Heart left ventricle (tissue), 16 donors: Measurements from ENCODE around the gene TRIM68. TPM values are rescaled to one million over a fixed set of nuclear protein-coding genes. Genes with fewer than 3 reads are reported as not detected.

Experiments
- ATAC-seq, 4 donors: fragments of 200-7000 bp; cut with Tn5 transposase; one replicate each; pipeline ENCODE4 v1.9.1; 2020 to 2022; ENCODE audit warnings: moderate library complexity in 4 of 4, mild to moderate bottlenecking in 3 of 4, moderate number of reproducible peaks in 1 of 4
- DNase-seq, 5 donors: peaks; one replicate each; pipeline ENCODE4 v3.0.0-alpha.2; 2020
- H3K27ac ChIP-seq, 12 donors: fragments of 200-600 bp; sonication (generic) in 4 of 12; one replicate each; pipeline versions ENCODE4 v1.5.0 to v1.8.0; 2016 to 2022; ENCODE audit warnings: mild to moderate bottlenecking in 2 of 12
- H3K27me3 ChIP-seq, 9 donors: fragments of 200-600 bp; sonication (generic) in 2 of 9; one replicate each; pipeline versions ENCODE4 v1.5.1 to v1.8.0; 2016 to 2022; ENCODE audit warnings: mild to moderate bottlenecking in 3 of 9
- H3K36me3 ChIP-seq, 9 donors: fragments of 200-600 bp; sonication (generic) in 2 of 9; one replicate each; pipeline versions ENCODE4 v1.5.0 to v1.8.0; 2018 to 2022; ENCODE audit warnings: mild to moderate bottlenecking in 2 of 9
- H3K4me1 ChIP-seq, 12 donors: fragments of 200-600 bp; sonication (generic) in 4 of 12; one replicate each; pipeline versions ENCODE4 v1.5.0 to v1.8.0; 2016 to 2022; ENCODE audit warnings: mild to moderate bottlenecking in 3 of 12
- H3K4me3 ChIP-seq, 12 donors: fragments of 200-600 bp; sonication (generic) in 4 of 12; one replicate each; pipeline versions ENCODE4 v1.5.0 to v1.8.0; 2017 to 2022; ENCODE audit warnings: mild to moderate bottlenecking in 9 of 12, moderate library complexity in 4 of 12
- H3K9me3 ChIP-seq, 12 donors: fragments of 200-600 bp; sonication (generic) in 4 of 12; one replicate each; pipeline versions ENCODE4 v1.5.0 to v1.8.0; 2016 to 2022; ENCODE audit warnings: mild to moderate bottlenecking in 1 of 12
- CTCF ChIP-seq, 12 donors: fragments of 200-600 bp; sonication (generic) in 4 of 12; IDR thresholded peaks; one replicate each; pipeline versions ENCODE4 v1.5.0 to v1.8.0; 2018 to 2022; ENCODE audit warnings: antibody characterized with exemption in 12 of 12, mild to moderate bottlenecking in 5 of 12
- POLR2A ChIP-seq, 2 donors: fragments of 450-650 bp; IDR thresholded peaks; one replicate each; pipeline ENCODE4 v1.6.1; 2017; ENCODE audit warnings: antibody characterized with exemption in 2 of 2, mild to moderate bottlenecking in 2 of 2, moderate library complexity in 2 of 2
- WGBS, 4 donors: extraction: QIAGEN DNeasy Blood & Tissue Kit in 2 of 4; methylation state at CpG; one replicate each; pipeline versions ENCODE4 v1.1.5 to v1.1.7; 2013 to 2018; 5-methylcytosine and 5-hydroxymethylcytosine counted together
- intact Hi-C, 10 donors: fragments of 100-400 bp; cut with DNase I; formaldehyde crosslinking; loops; one replicate each; pipeline versions ENCODE4 v1.11.1 to v1.14.2; 2022
- long read RNA-seq, 3 donors: library from polyadenylated mRNA; unstranded; transcript quantifications; one replicate each; pipeline ENCODE4 v2.0.0, GENCODE V29; 2020 to 2021
- polyA plus RNA-seq, 2 donors: library from polyadenylated mRNA; stranded (reverse); fragments of 200-250 nt; gene quantifications; one replicate each; pipeline ENCODE4 v1.2.3, GENCODE V29; 2013
- total RNA-seq, 9 donors: library from RNA; depleted of rRNA in 2 of 9; stranded (reverse); fragments of >200 nt in 2 of 9; fragmentation: NEBNext Ultra II Directional in 3 of 9; extraction: Animal tissue kit (Norgen Biotek cat#: 25700) in 3 of 9; gene quantifications; one replicate each; pipeline versions ENCODE4 v1.1.0 to v1.2.4, GENCODE V29; 2016 to 2023
- donor health status: ischemic (EF 13 %, LVEDD 7.1; RV severe dilation, severe dysfunction).
- donor health status: healthy with polysubstance abuse.
- donor health status: DM: no; HTN: yes; CAD: no.
- donor health status: DM: no; HTN: no; CAD: no.
- donor health status: ischemic (EF 25% LVEDD 6.9; RV normal size, moderate dysfunction).
- donor health status: ischemic (EF 25% LVEDD 5.7; RV mildly dilated, moderate dysfunction).
- donor health status: healthy.
- donor health status: DM: yes; HTN: yes; CAD: no.
- donor health status: ischemic (EF 35%, LVEDD 5.7; RV mildly dilated, moderate dysfunction).
- donor health status: nonischemic (EF 11% LVEDD 7.7; RV severe dilation, severe dysfunction).
- donor health status: DM: yes; HTN: yes; CAD: no.
- donor health status: PGD.
- donor health status: ischemic (EF 29% LVEDD 5.4; RV normal size, mild dysfunction).
- donor health status: nonischemic (EF 23%, LVEDD 6.1; RV moderate dilation, normal function).

Gene TRIM68, protein sequence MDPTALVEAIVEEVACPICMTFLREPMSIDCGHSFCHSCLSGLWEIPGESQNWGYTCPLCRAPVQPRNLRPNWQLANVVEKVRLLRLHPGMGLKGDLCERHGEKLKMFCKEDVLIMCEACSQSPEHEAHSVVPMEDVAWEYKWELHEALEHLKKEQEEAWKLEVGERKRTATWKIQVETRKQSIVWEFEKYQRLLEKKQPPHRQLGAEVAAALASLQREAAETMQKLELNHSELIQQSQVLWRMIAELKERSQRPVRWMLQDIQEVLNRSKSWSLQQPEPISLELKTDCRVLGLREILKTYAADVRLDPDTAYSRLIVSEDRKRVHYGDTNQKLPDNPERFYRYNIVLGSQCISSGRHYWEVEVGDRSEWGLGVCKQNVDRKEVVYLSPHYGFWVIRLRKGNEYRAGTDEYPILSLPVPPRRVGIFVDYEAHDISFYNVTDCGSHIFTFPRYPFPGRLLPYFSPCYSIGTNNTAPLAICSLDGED
- total RNA-seq (10 to 100 TPM in 5 of 9 donors, 1 to 10 TPM in 4; 7.5 to 14.1 (median 10.2) TPM), polyA plus RNA-seq (1 to 10 TPM; 3.8 to 8.3 TPM)
- long read RNA-seq, donor 1, transcript TRIM68-201 (7 exons, 3,352 nt) = major isoform, 13 of 19 reads
- long read RNA-seq, donor 1, partial matches to known transcripts = 0 of 19 reads
- long read RNA-seq, donor 1, other reads (novel, unspliced or antisense) = 5 of 19 reads
- long read RNA-seq, donor 2, transcript TRIM68-201 (7 exons, 3,352 nt) = major isoform, 35 of 49 reads
- long read RNA-seq, donor 2, partial matches to known transcripts = 2 of 49 reads
- long read RNA-seq, donor 2, other reads (novel, unspliced or antisense) = 11 of 49 reads
- long read RNA-seq, donor 3, transcript TRIM68-201 (7 exons, 3,352 nt) = major isoform, 12 of 23 reads
- long read RNA-seq, donor 3, partial matches to known transcripts = 0 of 23 reads
- long read RNA-seq, donor 3, other reads (novel, unspliced or antisense) = 10 of 23 reads

- Histone ChIP-seq H3K27me3 (no peaks in the 10 kb centered on the region), H3K4me1 (peaks cover 0 to 35% (median 17%) of the 10 kb centered on the region in 12 donors), H3K4me3 (peak within 1 kb of the TSS; percentile 64 to 91 (median 76)), H3K9me3 (no peaks in the 10 kb centered on the region), H3K27ac (peak within 1 kb of the TSS; percentile 82 to 97 (median 93)), H3K36me3 (peaks cover 0 to 24% (median 21%) of the 10 kb centered on the region in 9 donors)
- DNase-seq (peak; percentile 97 to 99 (median 98)), ATAC-seq (peak; percentile 99 to 100 (median 100))
- 4 to 7% (median 5%) methylated on average over 31 to 43 of the region's 43 CpGs for WGBS, 4 donors
- intact Hi-C loops = loop anchor here in 1 of 10 donors (5.0 kb wide), 1 partner anchor 421 kb away; no protein-coding TSS in a partner anchor
- TF ChIP-seq POLR2A (IDR thresholded peaks at IDR 0.05) (peak in 1 of 2 donors; percentile 89), CTCF (IDR thresholded peaks at IDR 0.05) (peak in 1 of 12 donors; percentile 13)
Observed at GRCh38 chr11:4607781-4608666, at the start of gene TRIM68. TSS of gene TRIM68 (minus strand) at chr11:4608231. CDS start at chr11:4605504, 2,727 bp downstream.

DNA sequence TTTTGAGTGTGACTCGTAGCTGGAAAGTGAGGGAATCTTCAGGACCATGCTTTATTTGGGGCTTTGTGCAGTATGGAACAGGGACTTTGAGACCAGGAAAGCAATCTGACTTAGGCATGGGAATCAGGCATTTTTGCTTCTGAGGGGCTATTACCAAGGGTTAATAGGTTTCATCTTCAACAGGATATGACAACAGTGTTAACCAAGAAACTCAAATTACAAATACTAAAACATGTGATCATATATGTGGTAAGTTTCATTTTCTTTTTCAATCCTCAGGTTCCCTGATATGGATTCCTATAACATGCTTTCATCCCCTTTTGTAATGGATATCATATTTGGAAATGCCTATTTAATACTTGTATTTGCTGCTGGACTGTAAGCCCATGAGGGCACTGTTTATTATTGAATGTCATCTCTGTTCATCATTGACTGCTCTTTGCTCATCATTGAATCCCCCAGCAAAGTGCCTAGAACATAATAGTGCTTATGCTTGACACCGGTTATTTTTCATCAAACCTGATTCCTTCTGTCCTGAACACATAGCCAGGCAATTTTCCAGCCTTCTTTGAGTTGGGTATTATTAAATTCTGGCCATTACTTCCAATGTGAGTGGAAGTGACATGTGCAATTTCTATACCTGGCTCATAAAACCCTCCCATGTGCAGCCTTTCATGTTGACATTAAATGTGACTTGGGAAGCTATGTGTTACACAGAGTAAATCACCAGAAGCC is 46.8 kb upstream of the TRIM68 start:
- ATAC-seq = no peak
- intact Hi-C loops = no loop called here
- H3K4me1 ChIP-seq = peaks cover 0 to 11% (median 0%) of the 10 kb centered on the region in 12 donors
- H3K36me3 ChIP-seq = peaks cover 0 to 4% (median 0%) of the 10 kb centered on the region in 9 donors
- TF ChIP-seq POLR2A (IDR thresholded peaks at IDR 0.05) (no peak), CTCF (IDR thresholded peaks at IDR 0.05) (no peak)
- no peak overlapping the region for H3K4me3 ChIP-seq
- H3K9me3 ChIP-seq = no peaks in the 10 kb centered on the region
- H3K27ac ChIP-seq = no peak overlapping the region
- no peaks in the 10 kb centered on the region for H3K27me3 ChIP-seq
- no peak for DNase-seq
- 72 to 97% (median 90%) methylated on average over 2 of the region's 2 CpGs for WGBS, 4 donors

DNA sequence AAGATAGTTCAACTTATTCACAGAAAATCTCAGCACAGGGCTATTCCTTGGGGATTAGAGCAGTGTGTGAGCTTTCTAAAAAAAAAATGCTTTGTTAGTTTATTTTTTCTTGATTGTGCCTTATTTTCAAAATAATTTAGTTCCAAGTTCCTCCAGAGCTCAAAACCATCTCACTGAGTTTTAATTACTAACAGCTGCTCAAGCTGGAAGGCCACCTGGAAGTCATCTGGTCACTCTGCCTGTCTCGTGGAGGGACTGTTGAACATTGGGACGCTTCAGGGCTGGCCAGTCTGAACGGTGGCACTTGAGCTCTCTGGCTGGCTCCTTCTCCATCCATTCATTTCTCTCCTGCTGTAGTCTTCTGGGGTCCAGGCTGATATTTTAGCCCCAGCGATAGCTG is 39.7 kb upstream of the TRIM68 start:
- Histone ChIP-seq H3K4me1 (peaks cover 11 to 57% (median 27%) of the 10 kb centered on the region in 12 donors), H3K9me3 (no peaks in the 10 kb centered on the region), H3K36me3 (peaks cover 0 to 3% (median 0%) of the 10 kb centered on the region in 9 donors), H3K27ac (peak overlapping the region in 10 of 12 donors; percentile 1 to 64 (median 34)), H3K27me3 (no peaks in the 10 kb centered on the region), H3K4me3 (peak overlapping the region in 5 of 12 donors; percentile 7 to 61 (median 21))
- DNase-seq = peak in 1 of 5 donors; percentile 38
- WGBS, 4 donors = 34 to 50% (median 39%) methylated on average over 4 of the region's 4 CpGs
- intact Hi-C loops = loop anchor here in 1 of 10 donors (5.0 kb wide), 1 partner anchor 55 kb away; the partner anchor contains the start of gene MMP26
- TF ChIP-seq CTCF (IDR thresholded peaks at IDR 0.05) (no peak), POLR2A (IDR thresholded peaks at IDR 0.05) (no peak)
- ATAC-seq = no peak
